NCI-H1048 (cell line): Measurements from ENCODE around the gene ZMIZ1.

Experiments
- DNase-seq: peaks from one replicate; lab custom pipeline; 2025; lab: John Stamatoyannopoulos, UW

The ZMIZ1 gene

GRCh38 chr10:79206300-79207095 lies 137.7 kb downstream of the ZMIZ1 start:
- DNase-seq = no peak

DNA sequence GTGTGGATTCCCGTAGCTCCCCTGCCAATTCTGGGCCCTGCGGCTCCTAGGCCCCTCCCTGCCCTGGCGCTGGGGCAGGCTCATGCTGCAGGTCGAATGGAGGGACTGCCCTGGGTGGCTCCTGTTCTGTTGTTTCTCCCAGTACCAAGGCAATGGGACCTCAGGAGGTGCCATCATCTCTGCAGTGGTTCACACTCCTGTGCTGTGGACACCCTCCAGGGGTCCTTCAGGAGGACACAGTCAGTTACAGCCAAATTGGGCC lies 138.3 kb downstream of the ZMIZ1 start:
- no peak for DNase-seq

DNA sequence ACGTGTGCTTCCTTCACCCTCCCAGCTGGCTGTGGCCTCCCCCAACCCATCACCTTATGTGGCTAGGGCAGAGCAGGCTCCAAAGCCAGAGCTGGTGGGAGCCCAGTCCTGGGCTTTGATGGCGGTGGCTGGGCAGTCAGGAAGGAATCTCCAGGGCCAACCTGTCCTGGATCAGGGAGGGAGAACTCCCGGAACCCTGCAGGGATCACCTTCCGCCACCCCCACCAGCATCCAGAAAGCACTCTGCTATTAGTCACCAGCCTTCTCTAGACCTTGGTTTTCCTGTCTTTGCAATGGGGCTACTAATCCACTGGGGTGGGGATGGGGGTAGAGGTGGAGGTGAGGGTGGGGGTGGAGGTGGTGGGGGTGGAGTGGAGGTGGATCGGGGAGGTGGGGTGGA lies 139.0 kb downstream of the ZMIZ1 start:
- DNase-seq = no peak

DNA sequence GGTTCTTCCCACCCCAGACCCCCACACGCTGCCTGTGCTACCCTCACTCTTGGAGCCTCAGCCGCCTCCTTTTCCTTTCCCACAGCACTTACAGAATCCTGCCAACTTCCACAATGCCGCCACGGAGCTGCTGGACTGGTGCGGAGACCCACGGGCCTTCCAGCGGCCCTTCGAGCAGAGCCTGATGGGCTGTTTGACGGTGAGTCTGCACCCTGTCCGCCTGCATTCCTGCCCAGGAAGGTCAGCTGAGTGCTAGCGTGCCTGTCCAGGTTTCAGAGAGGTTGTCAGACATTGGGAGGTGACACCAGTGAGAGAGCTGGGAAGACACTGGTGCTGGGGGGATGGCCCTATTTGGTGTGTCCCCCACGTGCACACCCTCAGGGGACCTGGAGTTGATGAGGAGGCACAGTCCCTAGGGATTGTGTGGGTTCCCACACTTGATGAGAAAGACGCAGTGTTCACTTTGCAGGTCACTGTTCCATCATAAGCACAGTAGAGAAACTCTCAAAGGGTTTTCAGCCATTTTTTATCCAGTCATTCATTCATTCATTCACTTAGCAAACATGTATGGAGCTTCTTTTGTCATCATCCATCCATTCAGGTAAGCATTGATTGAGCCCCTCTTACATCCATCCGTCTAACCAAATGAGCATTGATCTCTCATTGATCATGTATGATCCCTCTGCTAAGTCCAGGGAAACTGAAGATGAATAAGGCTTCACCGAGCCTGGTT lies 139.7 kb downstream of the ZMIZ1 start:
- no peak for DNase-seq

GRCh38 chr10:79209340-79209739 lies 140.6 kb downstream of the ZMIZ1 start:
- no peak for DNase-seq

DNA sequence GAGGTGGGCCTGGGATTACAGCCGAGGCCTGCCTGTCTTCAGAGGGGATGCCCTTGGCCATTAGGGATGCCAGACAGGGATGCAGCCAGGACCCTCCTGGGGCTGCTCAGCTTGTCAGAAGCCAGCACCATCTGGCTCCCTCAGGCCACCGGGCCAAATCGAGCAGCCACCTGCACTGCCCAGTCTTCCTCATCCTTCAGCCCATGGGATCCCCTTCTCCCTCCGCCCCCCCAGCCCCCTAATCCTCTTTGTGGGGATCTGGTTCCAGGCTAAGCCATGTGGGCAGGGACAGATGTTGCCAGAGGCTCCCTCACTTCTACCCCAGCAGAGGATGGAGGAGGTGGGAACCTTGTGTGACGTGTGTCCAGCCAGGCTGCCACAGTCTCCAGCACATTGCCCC lies 141.1 kb downstream of the ZMIZ1 start:
- no peak for DNase-seq

GRCh38 chr10:79210672-79211071 lies 141.9 kb downstream of the ZMIZ1 start:
- DNase-seq = no peak

DNA sequence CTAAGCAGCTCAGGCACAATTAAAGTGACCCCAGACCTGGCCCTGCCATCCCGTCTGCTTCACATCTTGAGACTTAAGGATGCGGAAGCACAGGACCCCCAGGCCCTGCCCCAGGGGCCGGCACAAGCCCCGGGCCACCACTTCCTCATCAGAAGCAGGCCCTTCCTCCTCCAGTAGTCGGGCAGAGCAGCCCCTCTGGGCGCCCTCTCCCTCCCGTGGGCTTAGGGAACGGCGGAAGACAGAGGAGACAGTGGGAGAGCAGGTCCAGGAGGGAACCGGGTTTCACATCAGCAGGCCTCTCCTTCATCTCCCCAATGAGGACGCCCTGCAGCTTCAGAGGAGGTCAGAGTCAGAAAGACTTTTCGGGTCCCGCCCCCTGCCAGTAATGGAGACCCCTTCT lies 142.8 kb downstream of the ZMIZ1 start:
- no peak for DNase-seq

DNA sequence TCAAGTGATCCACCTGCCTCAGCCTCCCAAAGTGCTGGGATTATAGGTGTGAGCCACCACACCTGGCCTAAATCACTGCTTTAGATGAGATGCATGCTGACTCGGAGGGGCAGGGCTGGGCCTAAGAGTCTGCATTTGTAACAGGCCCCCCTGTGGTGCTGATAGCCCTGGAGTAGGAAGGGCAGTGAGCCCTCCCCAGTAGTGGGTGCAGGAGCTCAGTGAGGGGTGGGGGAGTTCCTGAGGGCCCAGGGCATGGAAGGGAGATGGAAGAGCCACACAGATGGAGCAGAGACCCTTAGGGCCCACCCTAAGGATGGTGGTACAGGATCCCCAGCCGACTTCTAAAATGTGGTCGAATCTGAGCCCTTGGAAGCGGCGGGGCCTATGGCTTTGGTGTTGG lies 146.8 kb downstream of the ZMIZ1 start:
- DNase-seq = no peak

- no peak for DNase-seq
Measured at GRCh38 chr10:79219322-79219957, 150.7 kb downstream of the ZMIZ1 start.

DNA sequence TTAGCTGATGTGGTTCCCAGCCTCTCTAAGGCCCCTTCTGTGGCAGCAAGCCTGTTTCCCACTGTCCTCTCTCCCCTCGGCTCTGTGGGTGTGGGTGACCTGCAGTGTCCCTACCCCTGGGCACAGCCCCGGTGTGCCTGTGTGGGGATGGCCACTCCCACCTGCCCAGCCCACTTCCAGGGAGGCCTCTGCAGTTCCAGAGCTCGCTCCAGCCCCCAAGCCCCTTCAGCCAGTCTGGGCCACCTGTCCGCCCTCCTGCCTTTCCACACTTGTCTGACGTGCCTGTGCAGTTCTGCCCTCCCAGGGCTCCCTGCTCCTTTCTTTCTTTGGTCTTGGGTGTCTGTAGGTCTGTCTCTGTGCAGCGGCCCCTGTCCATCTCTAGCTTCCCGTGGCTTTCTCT lies 151.5 kb downstream of the ZMIZ1 start:
- DNase-seq = no peak

DNA sequence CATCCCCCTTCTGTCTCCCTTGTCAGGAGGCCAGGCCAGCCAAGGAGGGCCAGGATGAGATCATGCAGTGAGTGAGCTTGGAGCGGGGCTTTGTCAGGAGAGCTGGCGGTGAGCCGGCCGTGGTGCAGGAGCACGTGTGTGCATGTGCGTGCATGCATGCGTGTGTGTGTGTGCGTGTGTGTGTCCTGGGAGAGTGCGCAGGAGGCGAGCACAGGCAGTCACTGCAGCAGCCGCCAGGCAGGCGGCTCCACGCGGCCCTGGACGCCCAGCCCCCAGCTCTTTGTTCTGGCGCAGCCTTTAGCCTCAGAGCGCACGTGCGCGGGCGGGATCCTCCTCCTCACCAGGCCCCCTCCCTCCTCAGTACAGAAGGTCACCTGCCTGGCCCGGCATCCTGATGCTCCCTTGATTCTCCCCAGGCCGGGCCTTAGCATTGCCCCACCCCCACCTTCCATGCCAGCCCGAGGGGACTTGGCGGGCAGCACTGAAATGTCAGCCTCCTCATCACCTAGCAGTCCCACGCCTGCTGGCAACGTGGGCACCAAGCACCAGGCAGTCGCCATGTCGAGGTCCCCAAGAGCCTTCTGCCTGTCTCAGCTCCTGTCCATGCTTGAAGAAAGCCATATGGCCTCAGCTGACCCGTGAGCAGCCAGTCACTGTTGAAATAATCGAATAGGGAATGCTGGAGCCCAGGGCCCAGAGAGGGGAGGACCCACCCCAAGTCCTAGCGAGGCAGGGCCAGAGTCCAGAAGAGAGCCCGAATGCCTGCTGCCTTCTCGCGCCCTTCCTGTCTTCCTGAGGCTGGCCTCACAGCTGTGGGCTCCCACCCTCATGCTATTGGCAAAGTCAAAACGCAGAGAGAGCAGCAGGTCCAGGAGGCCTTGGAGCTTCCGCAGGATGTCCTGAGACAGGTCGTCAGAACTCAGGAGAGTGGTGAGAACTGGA lies 152.6 kb downstream of the ZMIZ1 start:
- no peak for DNase-seq

DNA sequence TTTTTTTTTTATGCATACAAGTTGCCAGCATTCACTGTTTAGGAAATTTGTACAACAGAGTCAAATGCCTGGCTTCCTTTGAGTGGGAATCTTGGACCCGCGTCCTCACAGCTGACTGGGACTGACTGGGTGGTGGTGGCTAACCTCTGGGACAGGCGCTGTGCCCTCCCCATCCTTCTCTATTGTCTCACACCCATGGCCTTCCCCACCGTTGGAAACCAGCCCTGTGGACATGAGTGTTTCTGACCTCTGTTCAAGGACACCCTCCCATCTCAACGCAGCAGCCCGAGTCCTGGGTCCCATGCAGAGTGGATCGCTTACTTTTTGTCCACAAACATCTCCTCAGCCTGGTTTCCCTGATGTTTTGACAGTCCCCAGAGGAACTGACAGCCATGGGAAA lies 153.4 kb downstream of the ZMIZ1 start:
- no peak for DNase-seq

- no peak for DNase-seq
Measured at GRCh38 chr10:79223091-79224048, 154.6 kb downstream of the ZMIZ1 start.

DNA sequence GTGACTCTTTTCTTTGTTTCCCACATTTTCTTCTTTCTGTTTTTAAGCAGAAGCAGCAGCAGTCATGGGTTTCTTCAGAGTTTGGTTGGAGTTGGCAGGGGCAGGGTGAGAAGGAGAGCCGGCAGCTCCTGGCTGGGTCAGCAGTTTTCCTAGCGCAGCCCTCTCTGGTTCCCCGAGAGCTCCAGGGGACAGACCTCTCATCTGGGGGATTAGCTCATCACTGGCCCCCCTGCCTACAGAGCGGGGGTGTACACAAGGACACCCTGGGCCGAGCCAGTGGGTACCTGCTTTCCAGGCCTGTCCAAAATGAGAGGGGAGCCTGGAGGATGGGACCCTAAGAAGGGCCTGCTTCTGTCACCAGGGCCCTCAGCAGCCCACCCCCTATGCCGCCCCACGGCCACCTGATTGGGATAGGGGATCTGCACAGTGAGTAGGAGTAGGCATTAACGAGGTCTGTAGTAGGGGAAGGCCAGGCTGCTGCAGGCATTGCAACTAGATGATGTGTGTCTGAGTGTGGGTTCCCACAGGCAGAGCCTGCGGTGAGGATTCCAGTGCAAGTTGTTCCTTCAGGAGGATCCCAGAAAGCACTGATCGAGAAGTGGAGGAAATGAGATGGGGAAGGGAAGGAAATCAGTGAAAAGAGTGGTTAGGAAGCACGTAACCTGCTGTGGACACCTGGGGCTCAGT lies 155.6 kb downstream of the ZMIZ1 start:
- DNase-seq = no peak

DNA sequence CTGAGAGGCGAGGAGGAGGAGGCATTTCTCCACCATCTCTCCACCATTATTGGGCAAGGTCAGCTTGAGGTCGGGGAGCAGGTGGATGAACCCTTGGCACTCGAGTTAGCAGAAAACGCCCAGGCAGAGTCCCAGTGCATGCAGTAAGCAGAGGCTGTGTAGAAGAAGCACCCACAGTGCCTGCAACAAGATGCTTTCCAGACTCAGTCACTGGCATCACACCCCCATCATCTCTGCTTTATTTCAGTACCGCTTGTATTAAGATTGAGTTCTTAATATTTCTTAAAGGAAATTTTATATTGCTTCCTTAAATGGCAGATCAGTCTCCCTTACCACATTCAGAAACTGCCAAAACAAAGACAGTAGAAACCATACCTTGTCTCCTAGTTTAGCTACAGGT lies 156.2 kb downstream of the ZMIZ1 start:
- no peak for DNase-seq

- no peak for DNase-seq
Measured at GRCh38 chr10:79226391-79227245, 157.9 kb downstream of the ZMIZ1 start.

DNA sequence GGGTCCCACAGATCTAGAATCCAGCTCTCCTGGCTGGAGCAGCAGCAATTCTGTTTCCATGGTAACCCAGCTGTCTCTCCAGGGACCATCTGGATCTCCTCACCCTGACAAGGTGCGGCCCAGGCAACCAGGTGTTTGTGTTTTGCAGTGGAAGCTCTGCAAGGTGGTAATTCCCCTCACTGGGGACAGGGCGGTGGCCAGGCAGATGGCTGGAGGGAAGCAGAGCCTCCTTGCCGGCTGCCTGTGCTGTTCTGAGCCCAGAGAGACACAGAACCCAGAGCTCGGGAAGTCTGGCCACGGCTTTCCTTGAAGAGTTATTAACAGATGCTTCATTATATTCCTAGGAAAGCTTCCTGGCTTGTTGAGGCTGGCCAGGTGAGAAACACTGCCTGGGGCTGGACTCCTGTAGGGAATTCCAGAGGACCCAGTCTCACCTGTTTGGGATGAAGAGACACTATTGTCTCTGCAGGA lies 160.3 kb downstream of the ZMIZ1 start:
- DNase-seq = peak; percentile 42

- DNase-seq = no peak
Measured at GRCh38 chr10:79229830-79230327, 161.1 kb downstream of the ZMIZ1 start.
